ENCODE results near the gene NLRC4. TPM values are rescaled to one million over a fixed set of nuclear protein-coding genes. Genes with fewer than 3 reads are reported as not detected.
"Not testable (repeated sequence)": the region's sequence is repeated elsewhere in the genome, so short reads cannot be mapped to it uniquely, and the experiment has no call there.

NLRC4 gene
- polyA plus RNA-seq, 1 donor (not counting 4 experiments of a cell fraction or from before 2014, with no cell fraction given): not detected

GRCh38 chr2:32293493-32293892 lies 28.8 kb upstream of the NLRC4 start:
- H3K9me3 ChIP-seq (ENCODE audit: control insufficient read depth, low read depth, low read length); H3K4me2 ChIP-seq (ENCODE audit: control insufficient read depth, extremely low read depth, insufficient read depth, low read depth, low read length); FAIRE-seq; H3K36me3 ChIP-seq (ENCODE audit: control insufficient read depth in 2 of 2, extremely low read depth in 1 of 2, insufficient read depth in 2 of 2, low read length in 2 of 2); H2AFZ ChIP-seq (ENCODE audit: control insufficient read depth, low read length); H3K4me3 ChIP-seq (ENCODE audit: control insufficient read depth in 2 of 3, extremely low read depth in 1 of 3, insufficient read depth in 2 of 3, low read depth in 1 of 3, low read length in 3 of 3); DNase-seq (ENCODE audit: low read depth, low spot score); H3K27me3 ChIP-seq (ENCODE audit: control insufficient read depth, extremely low read depth, insufficient read depth, low read length); H3K9ac ChIP-seq (ENCODE audit: control insufficient read depth, extremely low read depth, insufficient read depth, low read length); H4K20me1 ChIP-seq (ENCODE audit: control insufficient read depth, extremely low read depth, insufficient read depth, low read length); H3K27ac ChIP-seq (ENCODE audit: control insufficient read depth, insufficient read depth, low read length); dilution Hi-C loops (cut with MboI; ENCODE audit: extremely low pct_ligation_motif_present, low sequenced_read_pairs); H3K79me2 ChIP-seq (ENCODE audit: control insufficient read depth, insufficient read depth, low read length); H3K9me1 ChIP-seq (ENCODE audit: control insufficient read depth, extremely low read depth, insufficient read depth, low read length): not testable (repeated sequence)
- H3K4me1 ChIP-seq (ENCODE audit: control insufficient read depth, extremely low read depth, insufficient read depth, low read length): peaks cover 15% of the 10 kb centered on the region

DNA sequence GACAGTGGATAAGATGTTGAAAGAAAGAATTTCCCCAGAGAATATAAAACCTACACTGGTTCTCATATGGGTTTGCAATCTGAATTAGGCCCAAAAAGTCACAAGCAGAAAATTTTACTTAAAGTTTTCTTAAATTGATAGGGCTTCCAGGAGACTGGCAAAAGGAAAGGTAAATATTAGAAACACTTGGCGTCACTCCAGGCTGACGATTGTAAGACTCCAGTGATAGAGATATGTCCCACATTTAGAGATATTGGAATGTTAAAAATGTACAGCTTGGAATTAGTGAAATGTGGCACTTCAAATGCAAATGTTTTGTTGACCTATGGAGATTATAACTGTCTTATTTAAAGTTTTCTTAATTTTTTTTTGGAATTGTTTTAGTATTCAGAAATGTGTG lies 27.1 kb upstream of the NLRC4 start:
- no peak overlapping the region for H3K9ac ChIP-seq (ENCODE audit: control insufficient read depth, extremely low read depth, insufficient read depth, low read length)
- no peak overlapping the region for H2AFZ ChIP-seq (ENCODE audit: control insufficient read depth, low read length)
- no peaks in the 10 kb centered on the region for H3K9me1 ChIP-seq (ENCODE audit: control insufficient read depth, extremely low read depth, insufficient read depth, low read length)
- H3K36me3 ChIP-seq (ENCODE audit: control insufficient read depth in 2 of 2, extremely low read depth in 1 of 2, insufficient read depth in 2 of 2, low read length in 2 of 2): peaks cover 0 to 3% of the 10 kb centered on the region in 2 experiments
- no peaks in the 10 kb centered on the region for H3K9me3 ChIP-seq (ENCODE audit: control insufficient read depth, low read depth, low read length)
- no peak overlapping the region for H3K27ac ChIP-seq (ENCODE audit: control insufficient read depth, insufficient read depth, low read length)
- H3K4me1 ChIP-seq (ENCODE audit: control insufficient read depth, extremely low read depth, insufficient read depth, low read length): peaks cover 21% of the 10 kb centered on the region
- TF ChIP-seq EZH2 (IDR thresholded peaks at IDR 0.05; ENCODE audit: low read length): no peak
- TF ChIP-seq, protein P1, sequence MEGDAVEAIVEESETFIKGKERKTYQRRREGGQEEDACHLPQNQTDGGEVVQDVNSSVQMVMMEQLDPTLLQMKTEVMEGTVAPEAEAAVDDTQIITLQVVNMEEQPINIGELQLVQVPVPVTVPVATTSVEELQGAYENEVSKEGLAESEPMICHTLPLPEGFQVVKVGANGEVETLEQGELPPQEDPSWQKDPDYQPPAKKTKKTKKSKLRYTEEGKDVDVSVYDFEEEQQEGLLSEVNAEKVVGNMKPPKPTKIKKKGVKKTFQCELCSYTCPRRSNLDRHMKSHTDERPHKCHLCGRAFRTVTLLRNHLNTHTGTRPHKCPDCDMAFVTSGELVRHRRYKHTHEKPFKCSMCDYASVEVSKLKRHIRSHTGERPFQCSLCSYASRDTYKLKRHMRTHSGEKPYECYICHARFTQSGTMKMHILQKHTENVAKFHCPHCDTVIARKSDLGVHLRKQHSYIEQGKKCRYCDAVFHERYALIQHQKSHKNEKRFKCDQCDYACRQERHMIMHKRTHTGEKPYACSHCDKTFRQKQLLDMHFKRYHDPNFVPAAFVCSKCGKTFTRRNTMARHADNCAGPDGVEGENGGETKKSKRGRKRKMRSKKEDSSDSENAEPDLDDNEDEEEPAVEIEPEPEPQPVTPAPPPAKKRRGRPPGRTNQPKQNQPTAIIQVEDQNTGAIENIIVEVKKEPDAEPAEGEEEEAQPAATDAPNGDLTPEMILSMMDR (optimal IDR thresholded peaks at IDR 0.05 in 1 of 3, IDR thresholded peaks at IDR 0.05 in 1 of 3, conservative IDR thresholded peaks at IDR 0.05 in 1 of 3; ENCODE audit: extremely low read depth in 1 of 3, insufficient read depth in 2 of 3, low read length in 3 of 3): no peak
- no peak for FAIRE-seq
- no peaks in the 10 kb centered on the region for H3K27me3 ChIP-seq (ENCODE audit: control insufficient read depth, extremely low read depth, insufficient read depth, low read length)
- no peak for DNase-seq (ENCODE audit: low read depth, low spot score)
- peaks cover 21% of the 10 kb centered on the region for H3K79me2 ChIP-seq (ENCODE audit: control insufficient read depth, insufficient read depth, low read length)
- dilution Hi-C loops (cut with MboI; ENCODE audit: extremely low pct_ligation_motif_present, low sequenced_read_pairs): no loop called here
- no peak overlapping the region for H3K4me2 ChIP-seq (ENCODE audit: control insufficient read depth, extremely low read depth, insufficient read depth, low read depth, low read length)
- no peaks in the 10 kb centered on the region for H4K20me1 ChIP-seq (ENCODE audit: control insufficient read depth, extremely low read depth, insufficient read depth, low read length)
- H3K4me3 ChIP-seq (ENCODE audit: control insufficient read depth in 2 of 3, extremely low read depth in 1 of 3, insufficient read depth in 2 of 3, low read depth in 1 of 3, low read length in 3 of 3): no peak overlapping the region

DNA sequence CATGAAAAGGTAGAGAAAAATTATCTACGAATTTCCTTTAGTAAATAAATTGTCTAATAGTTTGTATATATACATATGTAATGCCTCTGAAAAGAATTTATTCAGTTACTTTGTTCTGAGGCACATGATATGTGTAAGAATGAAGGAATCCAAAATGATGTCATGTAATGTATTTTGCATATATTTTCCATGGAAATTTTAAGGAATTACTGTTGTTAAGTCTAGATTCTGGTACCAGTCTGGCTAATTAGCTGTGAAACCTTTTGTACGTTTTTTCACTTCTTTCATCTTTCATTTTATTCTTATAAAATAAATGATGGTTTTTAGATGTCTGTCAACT lies 25.3 kb upstream of the NLRC4 start:
- peaks cover 22% of the 10 kb centered on the region for H3K4me1 ChIP-seq (ENCODE audit: control insufficient read depth, extremely low read depth, insufficient read depth, low read length)
- no peak overlapping the region for H2AFZ ChIP-seq (ENCODE audit: control insufficient read depth, low read length)
- TF ChIP-seq EZH2 (IDR thresholded peaks at IDR 0.05; ENCODE audit: low read length): no peak
- TF ChIP-seq, protein P1 (optimal IDR thresholded peaks at IDR 0.05 in 1 of 3, IDR thresholded peaks at IDR 0.05 in 1 of 3, conservative IDR thresholded peaks at IDR 0.05 in 1 of 3; ENCODE audit: extremely low read depth in 1 of 3, insufficient read depth in 2 of 3, low read length in 3 of 3): no peak
- H3K9me1 ChIP-seq (ENCODE audit: control insufficient read depth, extremely low read depth, insufficient read depth, low read length): no peaks in the 10 kb centered on the region
- no peak overlapping the region for H3K9ac ChIP-seq (ENCODE audit: control insufficient read depth, extremely low read depth, insufficient read depth, low read length)
- H3K27ac ChIP-seq (ENCODE audit: control insufficient read depth, insufficient read depth, low read length): peak overlapping the region; percentile 91
- no peaks in the 10 kb centered on the region for H4K20me1 ChIP-seq (ENCODE audit: control insufficient read depth, extremely low read depth, insufficient read depth, low read length)
- H3K4me2 ChIP-seq (ENCODE audit: control insufficient read depth, extremely low read depth, insufficient read depth, low read depth, low read length): no peak overlapping the region
- no peak for DNase-seq (ENCODE audit: low read depth, low spot score)
- H3K27me3 ChIP-seq (ENCODE audit: control insufficient read depth, extremely low read depth, insufficient read depth, low read length): no peaks in the 10 kb centered on the region
- H3K9me3 ChIP-seq (ENCODE audit: control insufficient read depth, low read depth, low read length): no peaks in the 10 kb centered on the region
- H3K36me3 ChIP-seq (ENCODE audit: control insufficient read depth in 2 of 2, extremely low read depth in 1 of 2, insufficient read depth in 2 of 2, low read length in 2 of 2): no peaks in the 10 kb centered on the region
- dilution Hi-C loops (cut with MboI; ENCODE audit: extremely low pct_ligation_motif_present, low sequenced_read_pairs): no loop called here
- H3K4me3 ChIP-seq (ENCODE audit: control insufficient read depth in 2 of 3, extremely low read depth in 1 of 3, insufficient read depth in 2 of 3, low read depth in 1 of 3, low read length in 3 of 3): no peak overlapping the region
- no peak for FAIRE-seq
- peaks cover 34% of the 10 kb centered on the region for H3K79me2 ChIP-seq (ENCODE audit: control insufficient read depth, insufficient read depth, low read length)

Measured in keratinocyte (primary cell).